NCI-H345 treated with DMSO at 0.1 percent for 48 hours (cell line): ENCODE data around the gene MZT1.
"Not testable (repeated sequence)": the region's sequence is repeated elsewhere in the genome, so short reads cannot be mapped to it uniquely, and the experiment has no call there.

Experiments
- DNase-seq: peaks from one replicate; lab custom pipeline; 2025; ENCODE audit not compliant: unreplicated experiment; lab: John Stamatoyannopoulos, UW

The MZT1 gene

GRCh38 chr13:72727417-72728289 is at the start of gene MZT1, which contains the start of gene BORA:
MZT1 (minus strand) TSS chr13:72727629; CDS start chr13:72727602, 27 bp downstream.
BORA (plus strand) TSS chr13:72727923; CDS start chr13:72728941, 1,018 bp downstream.
- peak; percentile 91 for DNase-seq

GRCh38 chr13:72774019-72774418 is 46.6 kb upstream of the MZT1 start:
- DNase-seq, result no peak

GRCh38 chr13:72763411-72763810 is 36.0 kb upstream of the MZT1 start:
- no peak for DNase-seq

- DNase-seq, result no peak
Measured at GRCh38 chr13:72760189-72760588, 32.8 kb upstream of the MZT1 start.

- no peak for DNase-seq
Measured at GRCh38 chr13:72757792-72758535, 30.5 kb upstream of the MZT1 start.

GRCh38 chr13:72754111-72754510 is 26.7 kb upstream of the MZT1 start:
- no peak for DNase-seq

- no peak for DNase-seq
Measured at GRCh38 chr13:72751220-72751619, 23.8 kb upstream of the MZT1 start.

GRCh38 chr13:72745260-72745659 is 17.8 kb upstream of the MZT1 start:
- no peak for DNase-seq

- DNase-seq, result no peak
Measured at GRCh38 chr13:72740015-72740414, 12.6 kb upstream of the MZT1 start.

GRCh38 chr13:72737033-72737432 is 9.6 kb upstream of the MZT1 start:
- no peak for DNase-seq

- DNase-seq, result no peak
Measured at GRCh38 chr13:72728290-72728605, 819 bp upstream of the MZT1 start.

GRCh38 chr13:72726726-72727416 is 558 bp downstream of the MZT1 start:
- no peak for DNase-seq

GRCh38 chr13:72726185-72726584 is 1.2 kb downstream of the MZT1 start:
- not testable (repeated sequence) for DNase-seq

- no peak for DNase-seq
Measured at GRCh38 chr13:72716776-72717175, 10.7 kb downstream of the MZT1 start.

GRCh38 chr13:72700509-72700908 is 26.9 kb downstream of the MZT1 start:
- DNase-seq, result no peak

GRCh38 chr13:72698164-72698563 is 29.3 kb downstream of the MZT1 start:
- DNase-seq, result no peak

GRCh38 chr13:72696579-72696978 is 30.9 kb downstream of the MZT1 start:
- DNase-seq, result peak; percentile 12

GRCh38 chr13:72694314-72694713 is 33.1 kb downstream of the MZT1 start:
- no peak for DNase-seq

- DNase-seq, result no peak
Measured at GRCh38 chr13:72693832-72694231, 33.6 kb downstream of the MZT1 start.

- no peak for DNase-seq
Measured at GRCh38 chr13:72692884-72693514, 34.4 kb downstream of the MZT1 start.

- no peak for DNase-seq
Measured at GRCh38 chr13:72689181-72689696, 38.2 kb downstream of the MZT1 start.
